Muscle of arm (tissue), 14 donors: ENCODE data around the gene PROK2. TPM values are rescaled to one million over a fixed set of nuclear protein-coding genes. Genes with fewer than 3 reads are reported as not detected.

Experiments
- DNase-seq: peaks from one replicate; pipeline ENCODE4 v3.0.0-alpha.2; 2013
- long read RNA-seq, 11 donors: transcript quantifications; one replicate each; lab custom pipeline, GENCODE V29; 2026
- polyA plus RNA-seq, 12 donors: library from polyadenylated mRNA; unstranded; fragments of 120-200 nt; gene quantifications; one replicate each; pipeline ENCODE4 v1.2.1, GENCODE V29; 2013; ENCODE audit not compliant: insufficient read length in 12 of 12

The PROK2 gene
- 1 to 10 TPM in 2 of 12 donors, under 1 TPM in 8, not detected in 2; 0.12 to 2.0 (median 0.57) TPM for polyA plus RNA-seq
- long read RNA-seq, donor 1: 0 reads
- long read RNA-seq, donor 2, partial matches to known transcripts: 0 of 1 reads
- long read RNA-seq, donor 2, other reads (novel, unspliced or antisense): 0 of 1 reads
- long read RNA-seq, donor 3: 0 reads
- long read RNA-seq, donor 4: 0 reads
- long read RNA-seq, donor 5: 0 reads
- long read RNA-seq, donor 6: 0 reads
- long read RNA-seq, donor 7: 0 reads
- long read RNA-seq, donor 8: 0 reads
- long read RNA-seq, donor 9: 0 reads
- long read RNA-seq, donor 10: 0 reads
- long read RNA-seq, donor 11: 0 reads

- DNase-seq: no peak
Observed at GRCh38 chr3:71784914-71785531, at the start of gene PROK2. TSS of gene PROK2 (minus strand) at chr3:71785148. CDS start at chr3:71785052, 96 bp downstream.

GRCh38 chr3:71831599-71831998 lies 46.7 kb upstream of the PROK2 start:
- DNase-seq: no peak

GRCh38 chr3:71825551-71826283 lies 40.8 kb upstream of the PROK2 start:
- DNase-seq: no peak

- DNase-seq: no peak
Observed at GRCh38 chr3:71821116-71821515, 36.2 kb upstream of the PROK2 start.

- no peak for DNase-seq
Observed at GRCh38 chr3:71817262-71817661, 32.3 kb upstream of the PROK2 start.

- no peak for DNase-seq
Observed at GRCh38 chr3:71816767-71817156, 31.8 kb upstream of the PROK2 start.

- DNase-seq: no peak
Observed at GRCh38 chr3:71815340-71816067, 30.6 kb upstream of the PROK2 start.

- DNase-seq: no peak
Observed at GRCh38 chr3:71813704-71814103, 28.8 kb upstream of the PROK2 start.

GRCh38 chr3:71813073-71813472 lies 28.1 kb upstream of the PROK2 start:
- DNase-seq: no peak

- DNase-seq: no peak
Observed at GRCh38 chr3:71810056-71810455, 25.1 kb upstream of the PROK2 start.

GRCh38 chr3:71809321-71810026 lies 24.5 kb upstream of the PROK2 start:
- DNase-seq: no peak

- no peak for DNase-seq
Observed at GRCh38 chr3:71806736-71807135, 21.8 kb upstream of the PROK2 start.

- no peak for DNase-seq
Observed at GRCh38 chr3:71805691-71806090, 20.7 kb upstream of the PROK2 start.

- no peak for DNase-seq
Observed at GRCh38 chr3:71805199-71805598, 20.3 kb upstream of the PROK2 start.

- no peak for DNase-seq
Observed at GRCh38 chr3:71803248-71803647, 18.3 kb upstream of the PROK2 start.

- no peak for DNase-seq
Observed at GRCh38 chr3:71801986-71802385, 17.0 kb upstream of the PROK2 start.

- DNase-seq: no peak
Observed at GRCh38 chr3:71800023-71800422, 15.1 kb upstream of the PROK2 start.

- DNase-seq: no peak
Observed at GRCh38 chr3:71797455-71797854, 12.5 kb upstream of the PROK2 start.

- DNase-seq: no peak
Observed at GRCh38 chr3:71796290-71796689, 11.3 kb upstream of the PROK2 start.

- no peak for DNase-seq
Observed at GRCh38 chr3:71791634-71792033, 6.7 kb upstream of the PROK2 start.

GRCh38 chr3:71789922-71790321 lies 5.0 kb upstream of the PROK2 start:
- DNase-seq: no peak
